Mesothelial cell of epicardium (in vitro differentiated cells): Measurements from ENCODE around the gene SELENOI. TPM values are rescaled to one million over a fixed set of nuclear protein-coding genes. Genes with fewer than 3 reads are reported as not detected.

Experiments
- DNase-seq, 2 experiments: peaks; one replicate each; pipeline ENCODE4 v3.0.0; 2021; ENCODE audit warnings: low spot score in 2 of 2; ENCODE audit not compliant: unreplicated experiment in 2 of 2
- H3K27ac Mint-ChIP-seq: 2 replicates; pipeline ENCODE4 v1.8.0; 2021; ENCODE audit warnings: mixed read lengths
- H3K27me3 Mint-ChIP-seq: 2 replicates; pipeline ENCODE4 v1.8.0; 2021; ENCODE audit warnings: low read depth, mixed read lengths
- H3K36me3 Mint-ChIP-seq: 2 replicates; pipeline ENCODE4 v1.8.0; 2021; ENCODE audit warnings: mixed read lengths
- H3K4me1 Mint-ChIP-seq: 2 replicates; pipeline ENCODE4 v1.8.0; 2021; ENCODE audit warnings: mixed read lengths
- H3K4me3 Mint-ChIP-seq: 2 replicates; pipeline ENCODE4 v1.8.0; 2021; ENCODE audit warnings: mild to moderate bottlenecking, moderate library complexity, mixed read lengths
- H3K9me3 Mint-ChIP-seq: 2 replicates; pipeline ENCODE4 v1.8.0; 2021; ENCODE audit warnings: mixed read lengths
- total RNA-seq: library from RNA; stranded (reverse); gene quantifications from 3 replicates; pipeline ENCODE4 v1.2.1, GENCODE V29; 2021
- TF ChIP-seq, protein P1 (sequence below): fragments of 200-600 bp; sonication (generic); IDR thresholded peaks from one replicate; pipeline ENCODE4 v1.5.0; 2021; ENCODE audit warnings: antibody characterized with exemption; ENCODE audit not compliant: unreplicated experiment

The SELENOI gene, protein sequence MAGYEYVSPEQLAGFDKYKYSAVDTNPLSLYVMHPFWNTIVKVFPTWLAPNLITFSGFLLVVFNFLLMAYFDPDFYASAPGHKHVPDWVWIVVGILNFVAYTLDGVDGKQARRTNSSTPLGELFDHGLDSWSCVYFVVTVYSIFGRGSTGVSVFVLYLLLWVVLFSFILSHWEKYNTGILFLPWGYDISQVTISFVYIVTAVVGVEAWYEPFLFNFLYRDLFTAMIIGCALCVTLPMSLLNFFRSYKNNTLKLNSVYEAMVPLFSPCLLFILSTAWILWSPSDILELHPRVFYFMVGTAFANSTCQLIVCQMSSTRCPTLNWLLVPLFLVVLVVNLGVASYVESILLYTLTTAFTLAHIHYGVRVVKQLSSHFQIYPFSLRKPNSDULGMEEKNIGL
- total RNA-seq, result 28.1 to 32.0 TPM (median 29.1 TPM) in 3 replicates

DNA sequence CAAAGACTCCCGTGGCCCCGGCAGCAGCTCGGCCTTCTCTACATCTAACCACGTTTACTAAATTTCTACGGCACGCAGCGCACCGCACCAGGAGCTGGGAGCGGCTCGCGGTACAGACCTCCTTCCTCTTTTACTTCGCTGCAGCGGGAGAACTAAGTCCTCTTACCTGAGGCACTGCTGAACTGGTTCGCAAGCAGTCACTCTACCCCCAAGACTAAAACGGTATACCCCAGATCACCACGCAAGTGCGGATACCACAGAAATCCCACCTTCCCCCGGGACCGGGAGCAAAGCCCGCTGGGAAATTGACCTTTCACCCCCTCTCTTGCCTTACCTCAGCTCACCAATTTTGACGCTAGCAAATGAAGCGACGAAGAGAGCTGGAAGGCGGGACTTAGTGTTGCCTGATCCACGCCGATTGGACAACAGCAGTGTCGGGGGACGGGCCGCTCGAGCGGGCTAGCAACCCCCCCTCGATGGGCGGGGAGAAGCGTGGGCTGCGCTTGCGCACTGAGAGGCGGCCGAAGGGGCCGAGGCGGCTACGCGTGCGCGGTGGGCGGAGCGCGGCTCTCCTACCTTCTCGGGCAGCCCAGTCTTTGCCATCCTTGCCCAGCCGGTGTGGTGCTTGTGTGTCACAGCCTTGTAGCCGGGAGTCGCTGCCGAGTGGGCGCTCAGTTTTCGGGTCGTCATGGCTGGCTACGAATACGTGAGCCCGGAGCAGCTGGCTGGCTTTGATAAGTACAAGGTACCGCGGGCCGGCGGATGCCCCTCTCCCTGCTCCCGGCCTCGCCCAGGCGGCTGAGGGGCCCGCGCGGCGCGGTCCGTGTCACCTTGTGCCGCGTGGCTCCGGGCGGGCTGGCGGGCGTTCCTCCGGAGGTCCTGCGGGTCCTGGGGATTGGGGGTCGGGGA is at the start of gene SELENOI:
Gene SELENOI (plus strand): TSS at position 599 of the 909 bp plus-strand sequence. CDS start 90 bp downstream, at position 689.
- peak; percentile 99 to 100 for DNase-seq
- peak within 1 kb of the TSS; percentile 93 for H3K4me3 Mint-ChIP-seq
- peaks cover 25% of the 10 kb centered on the region for H3K4me1 Mint-ChIP-seq
- TF ChIP-seq, protein P1, sequence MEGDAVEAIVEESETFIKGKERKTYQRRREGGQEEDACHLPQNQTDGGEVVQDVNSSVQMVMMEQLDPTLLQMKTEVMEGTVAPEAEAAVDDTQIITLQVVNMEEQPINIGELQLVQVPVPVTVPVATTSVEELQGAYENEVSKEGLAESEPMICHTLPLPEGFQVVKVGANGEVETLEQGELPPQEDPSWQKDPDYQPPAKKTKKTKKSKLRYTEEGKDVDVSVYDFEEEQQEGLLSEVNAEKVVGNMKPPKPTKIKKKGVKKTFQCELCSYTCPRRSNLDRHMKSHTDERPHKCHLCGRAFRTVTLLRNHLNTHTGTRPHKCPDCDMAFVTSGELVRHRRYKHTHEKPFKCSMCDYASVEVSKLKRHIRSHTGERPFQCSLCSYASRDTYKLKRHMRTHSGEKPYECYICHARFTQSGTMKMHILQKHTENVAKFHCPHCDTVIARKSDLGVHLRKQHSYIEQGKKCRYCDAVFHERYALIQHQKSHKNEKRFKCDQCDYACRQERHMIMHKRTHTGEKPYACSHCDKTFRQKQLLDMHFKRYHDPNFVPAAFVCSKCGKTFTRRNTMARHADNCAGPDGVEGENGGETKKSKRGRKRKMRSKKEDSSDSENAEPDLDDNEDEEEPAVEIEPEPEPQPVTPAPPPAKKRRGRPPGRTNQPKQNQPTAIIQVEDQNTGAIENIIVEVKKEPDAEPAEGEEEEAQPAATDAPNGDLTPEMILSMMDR, result no peak
- H3K9me3 Mint-ChIP-seq, result no peaks in the 10 kb centered on the region
- peak within 1 kb of the TSS; percentile 99 for H3K27ac Mint-ChIP-seq
- no peaks in the 10 kb centered on the region for H3K36me3 Mint-ChIP-seq
- H3K27me3 Mint-ChIP-seq, result no peaks in the 10 kb centered on the region

DNA sequence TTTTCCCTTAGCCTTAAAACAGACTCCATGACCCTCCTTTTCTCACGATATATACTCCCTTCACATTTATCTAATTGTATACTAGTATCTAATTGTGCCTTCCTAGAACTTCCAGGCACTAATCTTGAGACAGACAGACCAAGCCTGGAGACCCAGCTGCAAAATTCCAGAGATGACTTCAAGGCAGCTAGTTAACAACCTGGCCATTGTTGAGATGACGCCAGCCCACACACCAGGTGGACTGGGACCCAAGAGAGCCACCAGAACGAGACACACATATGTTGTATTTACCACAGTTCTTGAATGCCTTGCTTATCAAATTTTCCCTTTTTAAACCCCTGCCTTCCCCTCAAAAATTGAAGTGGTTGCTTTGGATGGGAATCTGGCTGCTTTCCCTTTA is 48.9 kb upstream of the SELENOI start:
- H3K27me3 Mint-ChIP-seq, result no peaks in the 10 kb centered on the region

DNA sequence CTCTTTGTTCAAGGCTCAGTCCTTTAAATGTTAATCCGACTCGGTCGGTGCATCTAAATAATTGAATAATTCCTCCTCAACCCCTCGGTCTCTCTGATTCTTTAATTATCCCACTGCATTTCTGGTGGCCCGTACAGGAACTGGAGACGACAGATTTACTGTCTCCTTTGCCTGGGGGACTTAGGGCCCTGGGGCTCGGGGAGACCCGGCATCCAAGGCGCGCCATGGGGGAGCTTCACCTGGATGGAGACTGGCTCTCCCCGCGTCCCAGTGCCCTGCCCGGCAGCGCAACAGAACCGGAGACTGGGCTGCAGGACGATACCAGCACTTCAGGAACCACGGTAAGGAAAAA is 47.7 kb upstream of the SELENOI start:
- TF ChIP-seq, protein P1, result no peak
- Mint-ChIP-seq H3K4me1 (peaks cover 8% of the 10 kb centered on the region), H3K27me3 (no peaks in the 10 kb centered on the region), H3K36me3 (no peaks in the 10 kb centered on the region), H3K27ac (no peak overlapping the region), H3K9me3 (no peaks in the 10 kb centered on the region), H3K4me3 (no peak overlapping the region)
- DNase-seq, result no peak

More for the DNA sequence above, 48.9 kb upstream of the SELENOI start:
- no peak for DNase-seq
- H3K27ac Mint-ChIP-seq, result no peak overlapping the region
- no peaks in the 10 kb centered on the region for H3K36me3 Mint-ChIP-seq
- H3K4me3 Mint-ChIP-seq, result no peak overlapping the region
- TF ChIP-seq, protein P1, result no peak
- peaks cover 15% of the 10 kb centered on the region for H3K4me1 Mint-ChIP-seq
- H3K9me3 Mint-ChIP-seq, result no peaks in the 10 kb centered on the region

DNA sequence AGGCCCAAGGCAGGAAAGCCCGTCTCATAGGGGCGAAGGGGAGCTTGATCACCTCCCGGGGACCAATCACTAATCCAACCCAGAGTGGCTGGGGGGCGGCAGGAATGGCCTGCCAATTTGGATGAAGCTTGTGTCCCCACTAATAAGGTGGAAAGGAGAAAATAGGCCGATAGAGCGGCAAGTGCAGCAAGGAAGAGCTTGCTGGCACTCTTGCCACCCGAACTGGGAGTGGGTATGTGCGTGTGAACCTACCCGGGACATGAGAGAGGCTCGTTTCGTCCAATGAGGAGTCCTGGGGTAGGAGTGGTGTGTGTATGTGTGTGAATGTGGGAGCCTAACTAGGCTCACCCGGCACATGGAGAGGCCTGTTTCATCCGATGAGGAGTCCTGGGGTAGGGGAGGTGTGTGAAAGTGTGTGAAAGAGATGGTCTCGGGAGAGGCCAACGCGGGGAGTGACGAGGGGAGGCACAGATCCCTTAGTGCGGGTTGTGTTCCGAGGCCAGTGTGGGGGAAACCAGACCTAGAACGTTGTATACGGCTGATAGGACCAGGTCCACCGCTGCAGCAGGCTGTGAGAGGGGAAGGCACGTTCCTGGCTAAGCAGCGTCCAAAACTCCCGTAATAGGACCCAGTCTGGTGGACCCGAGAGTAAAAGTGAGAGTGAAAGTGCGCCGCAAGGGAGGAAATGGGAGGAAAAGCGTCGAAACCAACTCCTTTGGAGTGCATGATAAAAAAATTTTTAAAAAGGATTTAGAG is 47.1 kb upstream of the SELENOI start:
- H3K27ac Mint-ChIP-seq, result no peak overlapping the region
- no peaks in the 10 kb centered on the region for H3K9me3 Mint-ChIP-seq
- DNase-seq, result peak in 1 of 2 experiments; percentile 57
- no peaks in the 10 kb centered on the region for H3K27me3 Mint-ChIP-seq
- H3K4me3 Mint-ChIP-seq, result no peak overlapping the region
- peaks cover 3% of the 10 kb centered on the region for H3K36me3 Mint-ChIP-seq
- H3K4me1 Mint-ChIP-seq, result peaks cover 8% of the 10 kb centered on the region
- TF ChIP-seq, protein P1, result no peak

DNA sequence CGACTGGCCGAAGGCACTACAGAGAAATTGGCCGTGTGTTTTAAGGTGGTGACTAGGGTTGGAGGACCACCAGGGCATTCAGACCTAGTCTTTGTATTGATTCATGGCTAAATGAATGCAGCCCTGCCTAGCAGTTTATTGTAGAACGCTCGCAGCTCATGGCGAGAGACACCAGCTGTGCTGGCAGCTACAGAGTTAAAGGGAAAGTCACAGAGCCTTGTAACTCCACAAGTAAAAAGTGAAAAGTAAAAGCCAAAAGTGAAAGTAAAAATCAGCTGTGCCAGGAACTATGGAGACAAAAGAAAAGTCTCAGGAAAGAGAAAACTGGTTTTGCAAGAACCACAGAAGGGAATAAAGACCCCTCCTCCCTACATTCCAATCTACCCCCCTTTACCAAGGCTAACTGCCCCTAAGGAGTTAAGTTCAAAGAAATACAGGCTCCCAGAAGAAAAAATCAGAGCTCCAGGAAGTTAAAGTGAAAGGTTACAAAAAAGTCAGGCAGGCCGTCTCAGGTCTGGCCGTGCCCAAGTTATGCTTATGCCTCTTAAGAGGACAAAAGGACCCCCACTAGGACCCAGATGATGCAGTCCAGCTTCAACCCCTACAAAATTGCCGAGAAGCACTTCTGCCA is 46.4 kb upstream of the SELENOI start:
- H3K36me3 Mint-ChIP-seq, result peaks cover 7% of the 10 kb centered on the region
- H3K9me3 Mint-ChIP-seq, result no peaks in the 10 kb centered on the region
- H3K27me3 Mint-ChIP-seq, result no peaks in the 10 kb centered on the region
- H3K4me3 Mint-ChIP-seq, result no peak overlapping the region
- peak in 1 of 2 experiments; percentile 55 for DNase-seq
- H3K27ac Mint-ChIP-seq, result no peak overlapping the region
- H3K4me1 Mint-ChIP-seq, result peaks cover 12% of the 10 kb centered on the region
- TF ChIP-seq, protein P1, result no peak
